ENCODE measurements around the gene ITPKC.

ITPKC gene

GRCh38 chr19:40739030-40739839 is 22.3 kb downstream of the ITPKC start:
- in situ Hi-C loops (cut with MboI; ENCODE audit: low sequenced_read_pairs): no loop called here

- in situ Hi-C loops (cut with MboI; ENCODE audit: low sequenced_read_pairs): no loop called here
These were observed 23.2 kb downstream of the ITPKC start for GRCh38 chr19:40739871-40740703.

DNA sequence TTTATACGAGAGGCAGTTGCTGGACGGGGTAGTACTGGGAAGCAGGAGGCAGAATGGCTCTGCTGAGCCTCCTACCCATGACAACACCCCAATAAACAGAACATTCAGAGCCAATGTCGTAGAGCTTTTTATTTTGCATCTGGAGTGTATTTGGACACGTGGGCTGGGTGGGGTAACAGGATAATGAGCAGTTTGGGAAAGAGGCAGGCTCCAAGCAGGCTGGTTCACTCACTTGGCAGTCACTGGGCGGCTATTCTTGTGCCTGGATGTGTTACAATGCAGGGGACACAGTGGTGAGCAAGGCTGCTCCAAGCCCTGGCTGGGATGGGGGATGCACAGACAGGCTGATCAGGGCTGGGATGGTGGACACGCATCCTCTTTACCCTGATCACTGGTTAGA is 23.8 kb downstream of the ITPKC start:
- in situ Hi-C loops (cut with MboI; ENCODE audit: low sequenced_read_pairs): no loop called here

DNA sequence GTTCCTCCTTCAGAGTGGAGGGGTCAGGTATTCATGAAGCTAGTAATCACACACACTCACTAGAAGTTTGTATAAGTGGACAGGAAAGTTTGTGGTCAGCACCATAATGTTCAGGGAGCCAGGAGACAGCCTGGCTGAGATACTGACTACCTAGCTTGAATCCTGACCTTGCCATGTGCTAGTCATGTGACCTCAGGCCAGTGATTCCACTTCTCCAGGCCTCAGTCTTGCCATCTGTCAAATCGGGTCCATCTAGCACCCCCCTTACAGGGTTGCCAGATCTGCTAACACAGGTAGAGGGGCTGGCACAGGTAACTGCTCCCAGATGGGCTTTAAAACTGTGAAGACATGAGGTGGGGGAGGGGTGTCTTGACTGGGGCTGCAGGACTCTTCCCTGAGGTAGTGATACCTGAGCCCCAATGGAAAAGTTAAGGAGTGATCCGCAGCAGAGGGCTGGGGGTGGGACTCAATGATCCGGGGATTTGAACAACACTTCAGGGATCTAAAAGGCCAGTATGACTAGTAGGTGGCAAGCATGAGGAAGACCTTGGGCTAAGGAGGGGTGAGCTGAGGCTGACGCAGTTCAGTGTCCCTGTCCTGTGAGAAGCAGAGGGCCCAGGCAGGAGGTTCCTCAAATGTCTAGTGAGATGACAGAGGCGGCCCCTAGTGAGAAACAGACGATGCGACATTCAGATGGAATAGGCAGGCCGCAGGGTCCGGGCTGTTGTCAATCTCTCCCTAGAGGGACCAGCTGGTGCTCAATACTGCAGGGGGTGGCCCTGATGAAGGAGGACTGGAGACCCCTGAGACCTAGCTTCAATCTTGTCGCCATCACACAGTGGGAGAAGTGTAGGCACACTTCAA is 24.8 kb downstream of the ITPKC start:
- in situ Hi-C loops (cut with MboI; ENCODE audit: low sequenced_read_pairs): no loop called here

DNA sequence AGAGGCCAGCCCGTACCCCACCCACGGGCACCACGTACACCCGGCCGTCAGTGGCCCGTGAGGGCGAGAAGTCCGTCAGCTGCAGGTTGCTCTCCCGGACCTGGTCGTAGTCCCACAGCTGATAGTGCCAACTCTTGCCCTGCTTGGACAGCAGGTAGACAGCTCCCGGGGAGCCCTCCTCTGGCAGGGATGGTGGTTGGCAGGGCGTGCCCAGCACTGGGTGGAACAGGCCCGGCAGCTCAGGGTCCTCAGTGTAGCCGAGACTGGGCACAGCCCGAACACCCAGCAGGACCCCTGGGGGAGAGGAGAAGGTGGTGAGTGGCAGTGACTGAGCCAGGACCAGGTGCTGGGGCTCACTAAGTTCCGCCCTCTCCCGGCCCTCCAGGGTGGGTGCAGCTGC is 25.6 kb downstream of the ITPKC start:
- in situ Hi-C loops (cut with MboI; ENCODE audit: low sequenced_read_pairs): no loop called here

DNA sequence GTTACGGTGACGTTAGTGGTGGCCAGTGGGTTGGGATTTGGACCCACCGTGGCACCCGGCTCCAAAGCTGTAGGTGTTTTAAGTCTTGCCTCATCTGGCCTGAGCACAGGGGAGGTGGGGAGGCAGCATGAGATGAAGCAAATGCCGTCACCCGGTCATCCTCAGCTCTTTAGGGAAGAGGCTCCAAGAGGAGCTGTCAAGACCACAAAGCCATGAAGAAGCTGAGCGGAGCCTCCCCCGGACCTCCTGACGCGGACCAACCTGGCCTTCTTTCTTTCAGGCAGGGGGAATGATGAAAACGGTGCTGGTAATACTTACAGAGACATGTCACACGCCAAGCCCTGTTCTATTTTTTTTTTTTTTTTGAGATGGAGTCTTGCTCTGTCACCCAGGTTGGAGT is 26.0 kb downstream of the ITPKC start:
- in situ Hi-C loops (cut with MboI; ENCODE audit: low sequenced_read_pairs): no loop called here

DNA sequence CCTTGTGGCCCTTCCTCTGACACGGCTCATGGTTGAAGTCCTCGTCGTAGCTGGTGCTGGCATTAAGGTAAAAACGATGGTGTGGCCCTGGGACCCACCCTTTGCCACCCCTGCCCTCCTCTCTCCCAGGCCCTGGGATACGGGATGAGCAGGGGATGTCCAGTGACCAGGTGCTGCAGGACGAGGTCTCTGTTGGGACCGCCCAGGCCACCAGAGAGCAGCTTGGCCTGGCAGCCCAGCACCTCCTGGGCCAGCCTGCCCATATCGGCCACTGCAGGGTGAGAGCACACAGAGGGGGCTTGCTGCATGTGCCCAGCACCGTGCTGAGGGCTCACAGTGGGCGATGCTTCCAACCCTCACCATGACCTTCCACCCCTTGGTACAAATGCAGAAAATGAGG is 27.0 kb downstream of the ITPKC start:
- in situ Hi-C loops (cut with MboI; ENCODE audit: low sequenced_read_pairs): no loop called here

GRCh38 chr19:40744554-40745401 is 27.9 kb downstream of the ITPKC start:
- in situ Hi-C loops (cut with MboI; ENCODE audit: low sequenced_read_pairs): no loop called here

DNA sequence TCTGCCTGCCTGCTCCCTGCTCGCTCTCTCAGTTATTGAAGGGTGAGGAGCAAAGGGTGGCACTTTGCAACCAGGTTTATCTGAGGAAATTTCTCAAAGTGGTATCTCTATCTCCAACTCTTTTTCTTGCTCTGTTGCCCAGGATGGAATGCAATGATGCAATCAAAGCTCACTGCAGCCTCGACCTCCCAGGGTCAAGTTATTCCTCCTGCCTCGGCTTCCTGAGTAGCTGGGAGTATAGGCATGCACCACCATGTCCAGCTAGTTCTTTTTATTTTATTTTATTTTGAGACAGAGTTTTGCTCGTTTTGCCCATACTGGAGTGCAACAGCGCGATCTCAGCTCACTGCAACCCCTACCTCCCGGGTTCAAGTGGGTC is 28.5 kb downstream of the ITPKC start:
- in situ Hi-C loops (cut with MboI; ENCODE audit: low sequenced_read_pairs): no loop called here

DNA sequence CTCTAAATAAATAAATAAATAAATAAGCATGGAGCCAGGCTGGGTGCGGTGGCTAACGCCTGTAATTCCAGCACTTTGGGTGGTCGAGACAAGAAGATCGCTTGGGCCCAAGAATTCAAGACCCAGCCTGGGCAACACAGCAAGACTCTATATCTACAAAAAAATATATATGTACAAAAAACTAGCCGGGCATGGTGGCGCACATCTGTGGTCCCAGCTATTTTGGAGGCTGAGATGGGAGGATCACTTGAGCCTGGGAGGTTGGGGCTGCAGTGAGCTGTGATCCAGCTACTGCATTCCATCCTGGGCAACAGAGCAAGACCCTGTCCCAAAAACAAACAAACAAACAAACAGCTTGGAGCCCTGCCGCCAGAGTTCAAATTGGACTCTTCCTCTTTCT is 30.6 kb downstream of the ITPKC start:
- in situ Hi-C loops (cut with MboI; ENCODE audit: low sequenced_read_pairs): no loop called here

DNA sequence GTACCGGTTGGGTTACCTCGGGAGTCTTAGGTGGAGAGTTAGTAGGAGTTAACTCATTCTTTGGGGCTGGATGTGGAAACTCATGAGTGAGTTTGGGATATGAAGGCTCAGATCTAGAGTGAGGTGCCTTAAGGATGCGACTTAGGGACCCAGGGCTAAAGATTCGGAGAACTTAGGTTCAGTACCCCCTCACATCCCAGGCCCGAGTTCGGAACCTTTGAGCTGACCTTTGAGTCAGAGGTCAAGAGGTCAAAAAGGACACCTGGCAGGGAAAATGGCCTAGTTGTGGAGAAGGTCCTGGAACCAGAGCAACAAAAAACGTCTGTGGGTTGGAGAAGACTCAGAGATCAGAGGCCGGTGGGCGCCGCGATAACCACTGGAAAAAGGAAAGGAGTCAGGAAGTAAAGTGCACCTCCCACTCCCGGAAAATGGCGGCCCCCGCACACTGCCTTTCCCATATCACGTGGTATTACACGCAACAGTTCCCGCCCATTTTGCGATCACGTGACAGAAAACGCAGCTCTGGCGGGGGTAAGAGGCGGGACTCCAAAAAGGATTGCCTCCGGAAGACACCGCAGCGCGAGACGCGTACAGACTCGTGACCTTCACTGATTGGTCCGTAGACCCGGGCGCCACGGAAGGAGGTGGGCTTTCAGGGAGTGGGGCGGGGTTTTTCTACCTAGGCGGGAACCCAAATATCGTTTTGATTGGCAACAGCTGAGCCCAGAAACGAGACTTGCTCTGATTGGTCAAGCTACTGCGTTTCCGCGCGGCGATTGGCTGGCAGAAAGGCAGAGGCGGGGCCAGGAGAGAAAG is 33.4 kb downstream of the ITPKC start, which contains the start of gene ACTMAP:
Gene ACTMAP (minus strand): TSS at position 420 of the 816 bp plus-strand sequence. CDS start 674 bp downstream, outside the sequence.
- in situ Hi-C loops (cut with MboI; ENCODE audit: low sequenced_read_pairs): no loop called here

DNA sequence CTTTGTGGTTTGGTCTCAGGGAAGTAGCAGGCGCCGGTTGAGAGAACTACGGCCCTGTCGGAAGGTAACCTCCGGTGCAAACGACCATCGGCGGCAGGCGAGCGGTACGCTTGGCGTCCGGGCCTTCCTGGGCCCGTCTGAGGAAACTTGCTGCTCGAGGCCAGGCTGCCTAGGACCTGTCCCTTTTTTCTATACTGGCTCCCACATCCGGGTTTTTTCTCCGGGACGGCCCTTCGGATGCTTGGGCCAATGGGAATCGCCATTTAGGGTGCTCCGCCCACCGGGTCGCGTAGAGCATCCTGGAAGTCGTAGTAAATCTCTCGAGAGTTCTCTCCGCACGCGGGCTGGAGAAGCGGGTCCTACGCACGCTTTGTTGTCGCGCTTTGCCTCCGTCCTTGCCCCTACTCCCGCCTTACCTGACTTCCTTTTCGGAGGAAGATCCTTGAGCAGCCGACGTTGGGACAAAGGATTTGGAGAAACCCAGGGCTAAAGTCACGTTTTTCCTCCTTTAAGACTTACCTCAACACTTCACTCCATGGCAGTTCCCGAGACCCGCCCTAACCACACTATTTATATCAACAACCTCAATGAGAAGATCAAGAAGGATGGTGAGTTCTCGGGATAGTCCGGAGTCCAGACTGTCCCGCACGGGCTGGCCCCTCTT is 34.1 kb downstream of the ITPKC start, which contains the start of gene SNRPA:
Gene SNRPA (plus strand): TSS at position 330 of the 664 bp plus-strand sequence. CDS start 206 bp downstream, at position 536.
- in situ Hi-C loops (cut with MboI; ENCODE audit: low sequenced_read_pairs): no loop called here

- in situ Hi-C loops (cut with MboI; ENCODE audit: low sequenced_read_pairs): no loop called here
These were observed 35.4 kb downstream of the ITPKC start for GRCh38 chr19:40752257-40752781.

DNA sequence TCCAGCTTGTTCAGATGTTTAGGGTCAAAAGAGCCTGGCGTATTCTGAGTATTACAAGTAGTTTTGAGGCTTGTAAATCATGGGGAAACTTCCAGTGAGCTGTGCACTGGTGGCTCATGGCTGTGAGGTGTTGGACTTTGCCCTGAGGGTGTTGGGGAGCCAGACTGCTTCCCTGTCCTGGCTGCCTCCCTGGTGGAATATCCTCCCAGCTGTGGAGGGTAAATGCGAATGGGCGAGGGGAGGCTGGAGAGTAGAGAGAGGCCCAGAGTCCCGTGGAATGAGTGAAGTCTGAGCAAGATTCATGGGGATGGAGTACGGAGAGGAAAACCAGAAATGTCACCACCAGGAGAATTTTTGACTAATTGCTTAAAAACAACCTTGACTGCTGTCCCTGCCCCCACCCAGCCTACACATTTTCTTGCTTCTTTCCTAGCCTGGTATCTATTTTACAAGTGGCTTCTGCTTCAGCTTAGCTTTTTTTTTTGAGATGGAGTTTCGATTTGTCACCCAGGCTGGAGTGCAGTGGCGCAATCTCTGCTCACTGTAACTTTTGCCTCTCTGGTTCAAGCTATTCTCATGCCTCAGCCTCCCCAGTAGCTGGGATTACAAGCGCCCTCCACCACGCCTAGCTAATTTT is 37.8 kb downstream of the ITPKC start:
- in situ Hi-C loops (cut with MboI; ENCODE audit: low sequenced_read_pairs): no loop called here

DNA sequence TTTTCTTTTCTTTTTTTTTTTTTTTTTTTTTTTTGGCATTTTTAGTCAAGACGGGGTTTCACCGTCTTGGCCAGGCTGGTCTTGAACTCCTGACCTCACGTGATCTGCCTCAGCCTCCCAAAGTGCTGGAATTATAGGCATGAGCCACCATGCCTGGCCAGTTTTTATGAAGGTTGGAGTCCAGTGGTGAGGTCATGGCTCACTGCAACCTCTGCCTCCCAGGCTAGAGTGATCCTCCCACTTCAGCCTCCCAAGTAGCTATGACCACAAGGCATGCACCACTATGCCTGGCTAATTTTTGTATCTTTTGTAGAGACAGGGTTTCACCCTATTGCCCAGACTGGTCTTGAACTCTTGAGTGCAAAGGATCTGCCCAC is 38.3 kb downstream of the ITPKC start:
- in situ Hi-C loops (cut with MboI; ENCODE audit: low sequenced_read_pairs): no loop called here

- in situ Hi-C loops (cut with MboI; ENCODE audit: low sequenced_read_pairs): no loop called here
These were observed 38.9 kb downstream of the ITPKC start for GRCh38 chr19:40755791-40756190.

- in situ Hi-C loops (cut with MboI; ENCODE audit: low sequenced_read_pairs): no loop called here
These were observed 39.7 kb downstream of the ITPKC start for GRCh38 chr19:40756502-40757110.

- in situ Hi-C loops (cut with MboI; ENCODE audit: low sequenced_read_pairs): no loop called here
These were observed 41.6 kb downstream of the ITPKC start for GRCh38 chr19:40758491-40758890.
